Inflammatory macrophage (primary cell): ENCODE data around the gene RNU7-1.

Experiments
- DNase-seq, 2 donors: peaks; one replicate each; pipeline ENCODE4 v3.0.0-alpha.2; 2020 to 2022

The RNU7-1 gene

GRCh38 chr12:6966351-6966750 lies 22.7 kb downstream of the RNU7-1 start:
- no peak for DNase-seq

GRCh38 chr12:6967651-6968100 lies 24.1 kb downstream of the RNU7-1 start:
- no peak for DNase-seq

- DNase-seq = no peak
Observed at GRCh38 chr12:6968426-6968825, 24.8 kb downstream of the RNU7-1 start.

GRCh38 chr12:6970096-6970527 lies 26.5 kb downstream of the RNU7-1 start:
- peak in 1 of 2 donors; percentile 27 for DNase-seq

- DNase-seq = no peak
Observed at GRCh38 chr12:6974180-6974579, 30.6 kb downstream of the RNU7-1 start.

GRCh38 chr12:6975297-6976032 lies 31.8 kb downstream of the RNU7-1 start:
- no peak for DNase-seq

GRCh38 chr12:6977653-6978052 lies 34.0 kb downstream of the RNU7-1 start:
- DNase-seq = no peak

- no peak for DNase-seq
Observed at GRCh38 chr12:6978188-6978587, 34.6 kb downstream of the RNU7-1 start.

- DNase-seq = no peak
Observed at GRCh38 chr12:6978611-6979011, 35.0 kb downstream of the RNU7-1 start.

GRCh38 chr12:6979021-6979420 lies 35.4 kb downstream of the RNU7-1 start:
- no peak for DNase-seq

GRCh38 chr12:6979453-6979852 lies 35.8 kb downstream of the RNU7-1 start:
- DNase-seq = no peak

- no peak for DNase-seq
Observed at GRCh38 chr12:6980075-6980474, 36.5 kb downstream of the RNU7-1 start.

GRCh38 chr12:6980740-6981139 lies 37.1 kb downstream of the RNU7-1 start:
- no peak for DNase-seq

GRCh38 chr12:6981152-6982052 lies 37.8 kb downstream of the RNU7-1 start:
- DNase-seq = no peak

GRCh38 chr12:6982532-6982931 lies 38.9 kb downstream of the RNU7-1 start:
- DNase-seq = no peak

GRCh38 chr12:6987956-6988553 lies 44.4 kb downstream of the RNU7-1 start:
- no peak for DNase-seq
